M059J (cell line): ENCODE results near the gene CFAP74. TPM values are rescaled to one million over a fixed set of nuclear protein-coding genes. Genes with fewer than 3 reads are reported as not detected.

ENCODE experiments used
- DNase-seq: peaks from one replicate; pipeline ENCODE4 v3.0.0-alpha.2; 2012; ENCODE audit warnings: low read depth
- total RNA-seq: library from RNA; depleted of rRNA; stranded (reverse); fragments of >200 nt; shearing (Covaris generic); gene quantifications from 2 replicates; pipeline ENCODE4 v1.2.3, GENCODE V29; 2014

CFAP74 gene
- total RNA-seq, 1 experiment from 2014 or later, result not detected

GRCh38 chr1:2019172-2019543 is 15.6 kb upstream of the CFAP74 start, which contains the start of gene GABRD:
GABRD (plus strand) TSS chr1:2019345; CDS start chr1:2019424, 79 bp downstream.
- DNase-seq, result no peak

DNA sequence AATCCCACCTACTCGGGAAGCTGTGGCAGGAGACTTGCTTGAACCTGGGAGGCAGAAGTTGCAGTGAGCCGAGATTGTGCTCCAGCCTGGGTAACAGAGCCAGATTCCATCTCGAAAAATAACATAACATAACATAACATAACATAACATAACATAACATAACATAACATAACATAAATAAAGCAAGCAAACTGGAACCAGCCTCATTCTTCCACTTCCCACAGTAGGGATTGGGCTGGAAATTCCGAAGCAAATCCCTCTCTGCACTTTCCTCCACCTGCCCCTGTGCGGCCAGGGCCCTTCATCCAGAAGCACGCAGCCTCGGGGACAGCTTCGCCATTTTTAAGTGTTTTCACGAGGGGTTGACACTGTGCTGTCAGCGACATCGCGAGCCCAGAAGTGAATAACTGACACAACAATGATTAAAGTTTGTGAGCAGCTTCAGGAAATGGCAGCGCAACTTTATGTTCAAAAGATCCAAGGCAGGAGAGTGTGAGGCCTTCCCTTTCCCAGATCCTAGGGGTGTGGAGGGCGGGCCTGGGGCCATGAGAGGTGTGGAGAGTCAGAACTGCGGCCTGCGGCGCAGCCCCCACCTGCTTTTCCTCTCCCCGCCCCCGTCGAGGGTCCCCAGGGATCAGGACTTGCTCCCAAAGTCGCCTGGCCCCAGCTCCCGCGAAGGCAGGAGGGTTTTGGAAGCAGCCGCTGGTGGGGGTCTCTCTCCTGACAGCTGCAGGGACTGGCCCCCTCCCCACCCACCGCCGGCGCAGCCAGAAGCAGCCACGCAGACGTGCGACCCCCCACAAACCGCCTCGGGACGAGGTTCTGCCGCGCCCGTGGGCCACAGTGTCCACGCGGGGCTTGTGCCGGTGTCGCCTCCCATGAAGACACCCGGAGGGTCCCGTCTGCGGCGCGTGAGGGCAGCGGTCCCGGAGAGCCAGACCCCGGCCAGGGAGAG is 14.9 kb upstream of the CFAP74 start:
- DNase-seq, result no peak

- DNase-seq, result no peak
Observed at GRCh38 chr1:2016123-2016522, 12.5 kb upstream of the CFAP74 start.

DNA sequence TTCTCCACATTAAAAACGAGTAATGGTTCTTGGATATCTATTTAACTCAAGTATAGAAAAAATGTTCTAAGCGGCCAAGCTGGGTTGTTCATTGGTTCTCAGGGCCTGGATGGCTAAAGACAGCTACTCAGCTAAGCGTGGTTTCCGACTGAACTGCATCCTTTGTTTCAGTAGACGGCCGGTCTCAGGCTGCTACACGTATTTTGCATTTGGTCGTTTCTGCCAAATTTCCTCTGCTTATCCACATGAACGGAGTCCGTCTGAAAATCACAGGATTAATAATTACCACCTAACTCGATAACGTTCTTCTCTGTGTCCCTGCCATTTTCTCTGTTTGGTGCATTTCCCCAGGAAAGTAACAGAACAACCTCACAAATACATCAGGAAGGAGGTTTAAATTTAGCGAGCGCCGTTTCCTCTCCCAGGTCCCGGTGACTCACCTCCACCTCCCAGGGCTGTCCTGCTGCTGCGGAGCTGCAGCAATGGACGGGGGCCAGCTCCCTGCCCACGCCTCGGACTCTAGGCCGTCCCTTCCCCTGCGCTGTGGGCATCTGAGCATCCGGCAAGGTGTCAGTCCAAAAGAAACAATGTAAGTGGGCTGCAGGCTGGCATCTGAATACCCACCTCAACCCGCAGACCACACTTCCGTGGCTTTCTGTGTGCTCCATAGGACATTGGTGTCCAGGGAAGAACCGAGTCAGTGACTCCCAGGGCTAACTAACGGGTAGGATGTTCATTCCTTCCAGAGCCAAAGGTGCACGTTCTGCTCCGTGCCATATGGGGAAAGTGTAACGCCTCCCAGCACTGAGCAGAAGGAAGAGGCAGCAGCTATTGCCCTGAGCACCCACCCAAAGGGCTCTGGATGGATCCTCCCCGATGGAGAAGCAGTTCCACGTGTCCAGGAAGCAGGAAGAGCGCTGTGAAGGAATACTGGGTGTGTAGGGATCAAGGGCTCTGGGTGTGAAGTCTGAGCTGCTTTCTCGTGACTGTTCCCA is 11.5 kb upstream of the CFAP74 start:
- DNase-seq, result peak; percentile 65

- no peak for DNase-seq
Observed at GRCh38 chr1:2014181-2014580, 10.6 kb upstream of the CFAP74 start.

- no peak for DNase-seq
Observed at GRCh38 chr1:2009101-2010053, 5.8 kb upstream of the CFAP74 start.

DNA sequence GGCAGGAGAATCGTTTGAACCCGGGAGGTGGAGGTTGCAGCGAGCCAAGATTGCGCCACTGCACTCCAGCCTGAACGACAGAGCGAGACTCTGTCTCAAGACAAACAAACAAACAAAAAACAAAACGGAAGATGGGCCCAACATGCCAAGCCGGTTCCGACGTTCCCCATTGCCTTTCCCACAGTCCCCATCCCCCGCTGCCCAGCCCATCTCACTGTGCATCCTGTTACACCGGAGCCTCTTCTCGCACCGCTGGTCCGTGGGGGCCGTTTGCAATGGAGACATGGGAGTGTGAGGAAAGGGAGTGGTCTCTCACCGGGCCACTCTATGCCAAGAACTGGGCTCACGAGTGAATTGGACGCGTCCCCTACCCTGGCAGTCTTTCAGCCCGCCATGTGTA is 1.3 kb upstream of the CFAP74 start:
- no peak for DNase-seq

DNA sequence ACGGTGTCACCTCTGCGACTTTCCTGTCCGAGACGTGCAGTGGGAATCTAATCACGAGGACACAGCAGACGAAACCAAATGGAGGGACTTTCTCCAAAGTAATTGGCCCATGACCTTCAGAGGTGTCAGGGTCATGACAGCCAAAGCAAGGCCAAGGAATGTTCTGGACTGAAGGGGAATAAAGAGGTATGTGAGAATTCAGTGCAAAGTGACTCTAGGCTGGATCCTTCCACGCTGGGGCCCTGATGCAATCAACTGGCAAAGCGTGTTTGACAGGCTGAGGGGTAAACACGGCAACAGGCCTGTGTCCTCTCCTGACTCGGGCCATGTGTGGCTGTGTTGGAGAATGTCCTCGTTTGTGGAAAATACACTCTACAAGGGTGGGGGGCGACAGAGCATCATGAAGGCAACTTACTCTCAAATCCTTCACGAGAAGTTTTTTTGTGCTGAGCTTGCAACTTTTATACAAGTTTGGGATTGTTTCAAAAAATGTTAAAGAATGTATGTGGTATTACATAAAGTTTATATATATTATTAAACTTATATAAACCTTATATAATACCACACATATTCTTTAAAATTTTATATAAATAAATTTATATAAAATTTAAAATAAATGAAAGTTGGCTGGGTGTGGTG is 1.7 kb downstream of the CFAP74 start:
- no peak for DNase-seq

DNA sequence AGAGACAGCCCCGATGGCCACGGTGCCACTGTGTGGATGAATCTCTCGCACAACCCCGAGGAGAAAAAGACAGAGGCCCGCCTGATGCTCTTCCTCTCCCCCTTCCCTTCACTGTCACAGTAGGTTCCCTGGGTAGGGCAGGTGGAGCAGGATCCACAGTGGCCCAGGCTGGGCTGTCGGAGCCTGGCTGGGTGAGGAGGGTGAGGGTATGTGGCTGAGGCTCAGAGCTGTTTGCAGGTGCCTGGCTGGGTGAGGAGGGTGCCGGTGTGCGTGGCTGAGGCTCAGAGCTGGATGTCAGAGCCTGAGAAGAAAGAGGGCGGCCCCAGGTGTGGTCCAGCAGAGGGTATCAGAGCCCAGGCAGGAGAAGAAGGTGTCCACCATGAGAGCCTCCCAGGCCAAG is 2.7 kb downstream of the CFAP74 start:
- no peak for DNase-seq

DNA sequence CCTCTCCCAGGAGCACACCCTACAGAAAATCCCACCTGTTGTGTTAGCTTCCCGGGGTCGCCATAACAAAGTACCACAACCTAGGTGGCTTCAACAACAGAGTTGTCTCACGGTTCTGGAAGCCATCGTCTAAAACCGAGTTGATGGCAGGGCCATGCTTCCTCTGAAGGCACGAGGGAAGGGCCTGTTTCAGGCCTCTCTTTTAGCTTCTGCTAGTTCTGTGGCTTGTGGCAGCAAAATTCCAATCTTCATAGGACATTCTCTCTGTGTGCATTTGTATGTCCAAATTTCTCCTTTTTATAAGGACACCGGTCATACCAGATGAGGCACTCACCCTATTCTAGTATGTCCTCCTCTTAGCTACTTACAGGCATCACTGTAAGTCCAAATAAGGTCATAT is 3.2 kb downstream of the CFAP74 start:
- DNase-seq, result no peak

DNA sequence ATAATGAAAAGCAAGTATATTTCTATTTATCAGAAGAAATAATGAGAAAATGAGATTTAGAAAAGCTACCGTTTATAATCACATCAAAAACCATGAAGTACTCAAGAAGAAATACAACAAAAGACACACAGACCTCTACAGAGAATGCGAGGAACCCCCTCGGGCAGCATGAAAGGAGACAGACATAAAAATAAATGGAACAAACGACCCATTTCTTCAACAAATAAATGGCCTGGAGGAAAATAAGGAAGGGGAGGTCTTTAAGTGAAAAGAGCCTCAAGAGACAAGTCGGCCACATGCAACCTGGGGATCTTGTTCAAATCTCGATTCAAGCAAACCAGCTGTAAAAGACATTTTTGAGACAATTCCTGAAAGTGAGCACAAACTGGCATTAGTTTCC is 6.0 kb downstream of the CFAP74 start:
- DNase-seq, result no peak

GRCh38 chr1:1996207-1996651 is 7.4 kb downstream of the CFAP74 start:
- DNase-seq, result no peak

DNA sequence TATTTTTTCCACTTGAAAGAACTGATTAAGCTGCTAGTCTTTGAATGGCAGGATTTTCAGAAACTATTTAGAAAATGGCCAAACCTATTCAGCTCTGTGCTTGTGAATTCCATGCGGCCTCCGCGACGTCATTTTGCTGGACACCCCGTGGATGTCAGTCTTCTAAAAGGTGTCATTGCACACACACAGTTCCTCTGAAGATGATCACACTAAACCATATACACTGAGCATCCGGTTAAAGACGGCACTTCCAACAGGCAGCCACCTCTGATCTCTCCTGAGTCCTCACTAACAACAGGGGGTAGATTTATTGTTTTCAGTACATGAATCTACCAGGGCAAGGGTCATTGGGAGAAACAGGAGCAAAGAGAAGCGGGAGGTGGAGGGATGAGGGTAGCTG is 9.1 kb downstream of the CFAP74 start:
- DNase-seq, result no peak

DNA sequence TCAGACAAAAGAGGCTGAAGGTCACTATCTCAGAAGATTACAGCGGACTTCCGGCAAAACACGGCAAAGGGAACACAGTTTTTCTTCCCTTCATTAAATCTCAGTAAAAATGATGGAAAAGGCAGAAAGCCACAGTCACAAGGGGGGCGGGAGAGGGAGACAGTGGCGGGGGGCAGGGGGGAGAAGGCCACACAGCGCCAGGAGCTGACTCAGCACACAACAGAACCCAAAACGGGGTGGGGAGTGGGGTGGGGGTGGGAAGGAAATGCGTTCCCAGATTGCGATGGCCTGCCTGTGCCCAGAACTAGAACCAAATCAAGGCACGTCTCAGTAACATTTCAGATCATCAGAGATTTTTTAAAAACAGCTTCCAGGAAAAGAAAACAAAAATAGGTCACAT is 13.4 kb downstream of the CFAP74 start:
- DNase-seq, result no peak

DNA sequence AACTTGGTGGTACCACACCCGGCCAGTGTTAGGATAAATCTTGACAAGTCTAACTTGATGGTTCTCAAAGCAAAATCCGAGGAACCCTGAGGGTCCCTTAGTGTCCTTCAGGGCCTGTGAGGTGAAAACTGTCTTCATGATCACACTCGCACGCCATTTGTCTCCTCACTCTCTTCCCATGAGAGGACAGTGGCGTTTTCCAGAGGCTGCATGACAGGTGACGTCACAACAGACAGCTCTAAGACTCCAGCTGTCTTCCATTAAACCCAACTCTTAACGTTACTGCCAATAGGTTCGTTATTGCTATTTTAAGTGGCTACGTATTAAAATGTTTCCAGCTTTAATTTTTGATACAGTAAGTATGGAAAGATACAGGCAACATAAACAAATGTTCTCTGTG is 13.8 kb downstream of the CFAP74 start:
- no peak for DNase-seq

GRCh38 chr1:1989102-1989542 is 14.5 kb downstream of the CFAP74 start:
- DNase-seq, result no peak

GRCh38 chr1:1988061-1988945 is 15.3 kb downstream of the CFAP74 start:
- DNase-seq, result no peak

- no peak for DNase-seq
Observed at GRCh38 chr1:1987142-1987510, 16.5 kb downstream of the CFAP74 start.

DNA sequence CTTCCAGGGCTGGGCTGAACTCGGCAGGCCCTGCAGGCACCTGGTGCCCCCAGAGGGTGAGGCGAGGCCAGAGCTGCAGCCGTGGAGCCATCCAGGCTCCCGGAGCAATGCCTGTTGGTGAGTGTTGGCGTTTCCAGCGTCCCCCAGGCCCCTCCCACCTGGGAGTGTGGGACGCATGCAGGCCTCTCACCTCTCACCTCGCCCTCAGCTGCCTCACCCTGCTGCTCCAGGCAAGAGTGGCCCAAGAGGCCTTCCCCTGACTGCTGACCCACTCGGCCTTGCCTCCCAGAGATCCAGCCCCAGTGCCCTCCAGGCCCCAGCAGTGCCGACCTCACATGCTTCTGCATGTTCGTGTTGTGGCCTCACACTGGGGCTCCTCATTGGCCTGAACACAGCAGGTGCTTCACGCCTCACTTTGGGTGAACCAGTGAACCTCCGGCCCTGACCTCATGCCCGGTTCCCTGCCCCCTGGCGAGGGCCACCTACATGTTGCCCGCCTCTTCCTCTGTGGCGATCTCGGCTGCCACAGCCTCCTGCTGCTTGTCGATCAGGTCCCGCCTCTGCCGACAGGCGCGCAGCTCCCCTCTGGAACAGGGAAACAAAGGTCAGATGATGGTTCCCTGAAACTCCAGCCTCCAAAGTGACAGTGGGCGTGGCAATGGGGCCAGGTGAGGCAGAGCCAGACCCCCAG is 17.0 kb downstream of the CFAP74 start:
- no peak for DNase-seq
